Left lung (tissue), 10 donors: ENCODE measurements around the gene PANX3. TPM values are rescaled to one million over a fixed set of nuclear protein-coding genes. Genes with fewer than 3 reads are reported as not detected.

Experiments
- ATAC-seq: fragments of 200-7000 bp; cut with Tn5 transposase; one replicate; pipeline ENCODE4 v1.9.1; 2020; ENCODE audit warnings: moderate library complexity
- DNase-seq, 4 donors: peaks; one replicate each; pipeline ENCODE4 v3.0.0-alpha.2; 2013 to 2020
- H3K27ac ChIP-seq, 2 donors: fragments of 200-600 bp; sonication (generic) in 1 of 2; one replicate each; pipeline versions ENCODE4 v1.5.0 to v1.8.0; 2020 to 2021
- H3K27me3 ChIP-seq, 2 donors: fragments of 200-600 bp; sonication (generic) in 1 of 2; one replicate each; pipeline versions ENCODE4 v1.5.0 to v1.8.0; 2020 to 2021
- H3K36me3 ChIP-seq, 2 donors: fragments of 200-600 bp; sonication (generic) in 1 of 2; one replicate each; pipeline versions ENCODE4 v1.5.0 to v1.8.0; 2020 to 2021
- H3K4me1 ChIP-seq, 2 donors: fragments of 200-600 bp; one replicate each; pipeline ENCODE4 v1.8.0; 2021
- H3K4me3 ChIP-seq, 2 donors: fragments of 200-600 bp; sonication (generic) in 1 of 2; one replicate each; pipeline versions ENCODE4 v1.5.0 to v1.8.0; 2020 to 2021; ENCODE audit warnings: mild to moderate bottlenecking in 1 of 2
- H3K9me3 ChIP-seq, 2 donors: fragments of 200-600 bp; sonication (generic) in 1 of 2; one replicate each; pipeline versions ENCODE4 v1.5.0 to v1.8.0; 2020 to 2021
- CTCF ChIP-seq, 2 donors: fragments of 200-600 bp; sonication (generic) in 1 of 2; IDR thresholded peaks; one replicate each; pipeline versions ENCODE4 v1.5.0 to v1.8.0; 2021; ENCODE audit warnings: antibody characterized with exemption in 2 of 2
- intact Hi-C, 2 donors: fragments of 100-400 bp; cut with DNase I; formaldehyde crosslinking; loops; one replicate each; pipeline versions ENCODE4 v1.11.2 to v1.14.2; 2022
- polyA plus RNA-seq, 6 donors: library from polyadenylated mRNA; unstranded; fragments of 120-200 nt; gene quantifications; one replicate each; pipeline ENCODE4 v1.2.1, GENCODE V29; 2013; ENCODE audit not compliant: insufficient read length in 6 of 6
- total RNA-seq, 2 donors: library from RNA; stranded (reverse); fragmentation: NEBNext Ultra II Directional; extraction: Animal tissue kit (Norgen Biotek cat#: 25700); gene quantifications; one replicate each; pipeline ENCODE4 v1.2.1, GENCODE V29; 2021
- donor health status: DM: no; HTN: yes; CAD: no.
- donor health status: DM: no; HTN: no; CAD: no.

PANX3 gene
- total and polyA plus RNA-seq, 8 donors, result not detected

GRCh38 chr11:124662106-124662505 is 50.9 kb downstream of the PANX3 start:
- no peak overlapping the region for H3K4me3 ChIP-seq
- no peaks in the 10 kb centered on the region for H3K4me1 ChIP-seq
- DNase-seq (no peak), ATAC-seq (no peak)
- H3K27ac ChIP-seq, result no peak overlapping the region
- H3K27me3 ChIP-seq, result no peaks in the 10 kb centered on the region
- intact Hi-C loops, result no loop called here
- no peaks in the 10 kb centered on the region for H3K9me3 ChIP-seq
- peaks cover 0 to 1% of the 10 kb centered on the region in 2 donors for H3K36me3 ChIP-seq
- no peak for TF ChIP-seq CTCF (IDR thresholded peaks at IDR 0.05)

GRCh38 chr11:124663861-124664260 is 52.6 kb downstream of the PANX3 start:
- TF ChIP-seq CTCF (IDR thresholded peaks at IDR 0.05), result no peak
- intact Hi-C loops, result no loop called here
- no peak for ATAC-seq
- Histone ChIP-seq H3K36me3 (peaks cover 0 to 4% of the 10 kb centered on the region in 2 donors), H3K27ac (no peak overlapping the region), H3K4me3 (no peak overlapping the region), H3K4me1 (no peaks in the 10 kb centered on the region), H3K27me3 (no peaks in the 10 kb centered on the region), H3K9me3 (no peaks in the 10 kb centered on the region)
- DNase-seq, result no peak

- Histone ChIP-seq H3K27me3 (no peaks in the 10 kb centered on the region), H3K36me3 (peaks cover 0 to 4% of the 10 kb centered on the region in 2 donors), H3K4me3 (no peak overlapping the region), H3K27ac (no peak overlapping the region), H3K4me1 (peaks cover 0 to 27% of the 10 kb centered on the region in 2 donors), H3K9me3 (no peaks in the 10 kb centered on the region)
- no peak for ATAC-seq
- no peak for DNase-seq
- no peak for TF ChIP-seq CTCF (IDR thresholded peaks at IDR 0.05)
- intact Hi-C loops, result loop anchor here in 1 of 2 donors (5.0 kb wide), 1 partner anchor 170 kb away; no protein-coding TSS in a partner anchor
Observed at GRCh38 chr11:124667601-124668000, 56.4 kb downstream of the PANX3 start.

- no peaks in the 10 kb centered on the region for H3K27me3 ChIP-seq
- H3K4me1 ChIP-seq, result peaks cover 1 to 32% of the 10 kb centered on the region in 2 donors
- no peak overlapping the region for H3K4me3 ChIP-seq
- H3K9me3 ChIP-seq, result no peaks in the 10 kb centered on the region
- peak; percentile 34 for ATAC-seq
- intact Hi-C loops, result loop anchor here in 1 of 2 donors (5.0 kb wide), 1 partner anchor 168 kb away; no protein-coding TSS in a partner anchor
- no peak overlapping the region for H3K27ac ChIP-seq
- peak; percentile 75 to 76 for TF ChIP-seq CTCF (IDR thresholded peaks at IDR 0.05)
- peak in 2 of 4 donors; percentile 32 to 62 for DNase-seq
- peaks cover 0 to 4% of the 10 kb centered on the region in 2 donors for H3K36me3 ChIP-seq
Observed at GRCh38 chr11:124669193-124669592, 58.0 kb downstream of the PANX3 start.

Other genes with a start within 250 kb of the PANX3 start
- not detected for gene OR8B2, start 226.9 kb upstream of the PANX3 start, total RNA-seq
- gene OR8B2, start 226.9 kb upstream of the PANX3 start, polyA plus RNA-seq, result not detected
- gene OR8B3, start 212.4 kb upstream of the PANX3 start, total RNA-seq, result not detected
- gene OR8B3, start 212.4 kb upstream of the PANX3 start, polyA plus RNA-seq, result not detected
- gene OR8B4, start 186.6 kb upstream of the PANX3 start, total RNA-seq, result not detected
- not detected for gene OR8B4, start 186.6 kb upstream of the PANX3 start, polyA plus RNA-seq
- gene OR8B8, start 165.7 kb upstream of the PANX3 start, total RNA-seq, result not detected
- under 1 TPM in 1 of 6 donors, not detected in 5; 0.04 TPM for gene OR8B8, start 165.7 kb upstream of the PANX3 start, polyA plus RNA-seq
- not detected for gene OR8B12, start 67.8 kb upstream of the PANX3 start, total RNA-seq
- not detected for gene OR8B12, start 67.8 kb upstream of the PANX3 start, polyA plus RNA-seq
- not detected for gene OR8A1, start 41.4 kb upstream of the PANX3 start, total RNA-seq
- under 1 TPM in 4 of 6 donors, not detected in 2; 0.03 to 0.04 (median 0.03) TPM for gene OR8A1, start 41.4 kb upstream of the PANX3 start, polyA plus RNA-seq
- gene TBRG1, start 11.4 kb downstream of the PANX3 start, total RNA-seq, result 10 to 100 TPM; 34.1 to 41.9 TPM
- gene TBRG1, start 11.4 kb downstream of the PANX3 start, polyA plus RNA-seq, result 10 to 100 TPM; 30.2 to 40.9 (median 37.5) TPM
- gene SIAE, start 62.3 kb downstream of the PANX3 start, total RNA-seq, result 10 to 100 TPM; 34.6 to 71.5 TPM
- gene SIAE, start 62.3 kb downstream of the PANX3 start, polyA plus RNA-seq, result 10 to 100 TPM; 13.3 to 17.5 (median 16.1) TPM
- gene SPA17, start 62.5 kb downstream of the PANX3 start, total RNA-seq, result 1 to 10 TPM; 5.6 TPM
- 10 to 100 TPM in 5 of 6 donors, 1 to 10 TPM in 1; 9.7 to 20.9 (median 16.5) TPM for gene SPA17, start 62.5 kb downstream of the PANX3 start, polyA plus RNA-seq
- 10 to 100 TPM; 50.5 to 62.1 TPM for gene NRGN, start 128.5 kb downstream of the PANX3 start, total RNA-seq
- gene NRGN, start 128.5 kb downstream of the PANX3 start, polyA plus RNA-seq, result 10 to 100 TPM; 16.5 to 25.1 (median 22.1) TPM
- gene VSIG2, start 140.8 kb downstream of the PANX3 start, total RNA-seq, result 10 to 100 TPM; 16.0 to 35.6 TPM
- 10 to 100 TPM; 25.0 to 32.6 (median 27.5) TPM for gene VSIG2, start 140.8 kb downstream of the PANX3 start, polyA plus RNA-seq
- gene ESAM, start 150.9 kb downstream of the PANX3 start, total RNA-seq, result 100 to 1,000 TPM; 116 to 119 TPM
- 100 to 1,000 TPM; 103 to 139 (median 121) TPM for gene ESAM, start 150.9 kb downstream of the PANX3 start, polyA plus RNA-seq
- 10 to 100 TPM in 1 of 2 donors, 1 to 10 TPM in 1; 9.4 to 12.2 TPM for gene MSANTD2, start 189.0 kb downstream of the PANX3 start, total RNA-seq
- 10 to 100 TPM; 33.5 to 46.3 (median 44.0) TPM for gene MSANTD2, start 189.0 kb downstream of the PANX3 start, polyA plus RNA-seq